GM19099 (cell line): ENCODE results near the gene NT5M.

Experiments
- POLR2A ChIP-seq: IDR thresholded peaks from 3 replicates; pipeline ENCODE4 v1.6.1; 2011; ENCODE audit warnings: low read depth; ENCODE audit not compliant: insufficient read length; ENCODE audit errors: extremely low read depth

Gene NT5M

DNA sequence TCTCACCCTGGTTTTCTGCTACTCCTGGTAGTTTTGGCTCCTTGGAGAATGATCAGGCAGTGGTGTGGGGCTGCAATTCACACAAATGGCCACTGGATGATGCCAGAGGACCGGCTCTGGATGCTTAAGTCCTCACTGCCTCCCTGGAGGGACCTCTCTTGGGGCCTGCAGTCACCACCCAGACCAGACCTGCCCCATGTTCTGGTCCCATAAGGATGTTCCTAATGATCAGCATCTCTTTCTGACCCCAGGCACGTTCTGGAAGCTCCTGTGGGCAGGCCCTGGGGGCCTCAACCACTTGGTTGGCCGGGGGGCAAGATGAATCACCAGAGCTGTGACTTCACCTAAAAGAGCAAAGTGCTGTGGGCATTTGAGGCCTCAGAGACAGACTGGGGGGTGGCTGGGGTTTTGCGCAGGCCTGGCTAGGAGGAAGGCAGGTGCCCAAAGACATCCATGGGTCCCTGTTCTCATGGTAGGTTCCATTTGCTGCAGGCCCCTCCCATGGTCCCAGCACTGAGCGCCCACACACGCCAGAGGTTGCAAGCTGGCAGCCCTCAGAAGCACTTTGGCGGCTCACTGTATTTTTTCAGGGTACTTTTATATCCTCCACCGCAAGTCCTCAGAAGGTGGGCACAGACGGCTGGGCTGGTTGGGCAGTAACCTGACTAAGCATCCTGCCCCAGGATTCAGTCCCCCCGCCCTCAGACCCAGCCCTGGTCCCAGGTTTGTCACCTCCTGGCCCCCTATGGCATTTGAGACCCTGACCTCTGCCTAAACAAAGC lies 53.2 kb downstream of the NT5M start:
- TF ChIP-seq POLR2A, result no peak

GRCh38 chr17:17356931-17357270 lies 53.7 kb downstream of the NT5M start:
- no peak for TF ChIP-seq POLR2A

DNA sequence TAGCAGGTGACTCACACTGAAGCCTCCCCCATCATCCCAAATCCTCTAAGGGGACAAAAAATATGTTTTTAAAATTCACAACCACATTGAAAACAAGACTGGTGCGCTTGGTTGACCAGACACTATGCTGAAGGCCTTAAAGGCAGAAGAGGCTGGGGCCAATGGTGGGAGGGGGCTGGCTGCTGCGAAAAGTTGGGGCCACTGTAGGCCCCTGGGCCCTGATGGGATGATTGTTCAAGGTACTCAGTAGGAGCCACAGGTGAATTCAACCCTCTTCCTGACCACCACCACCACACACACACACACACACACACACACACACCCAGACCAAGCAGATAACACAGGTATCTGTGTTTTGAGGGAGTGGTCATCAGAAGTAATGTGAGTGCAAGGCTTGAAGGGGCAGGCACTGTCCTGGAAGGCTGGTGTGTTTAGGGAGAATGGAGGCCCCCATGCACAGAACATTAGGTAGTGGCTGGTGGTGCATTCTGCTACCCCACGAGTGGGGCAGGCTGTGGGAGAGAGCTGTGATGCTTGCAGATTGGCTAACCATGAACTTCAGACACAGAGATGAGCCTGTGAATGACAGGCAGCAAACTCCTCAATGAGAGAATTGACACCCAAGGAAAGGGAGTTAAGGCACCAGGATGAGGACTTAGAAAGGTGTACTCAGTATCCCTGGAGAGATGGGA lies 55.0 kb downstream of the NT5M start:
- no peak for TF ChIP-seq POLR2A

DNA sequence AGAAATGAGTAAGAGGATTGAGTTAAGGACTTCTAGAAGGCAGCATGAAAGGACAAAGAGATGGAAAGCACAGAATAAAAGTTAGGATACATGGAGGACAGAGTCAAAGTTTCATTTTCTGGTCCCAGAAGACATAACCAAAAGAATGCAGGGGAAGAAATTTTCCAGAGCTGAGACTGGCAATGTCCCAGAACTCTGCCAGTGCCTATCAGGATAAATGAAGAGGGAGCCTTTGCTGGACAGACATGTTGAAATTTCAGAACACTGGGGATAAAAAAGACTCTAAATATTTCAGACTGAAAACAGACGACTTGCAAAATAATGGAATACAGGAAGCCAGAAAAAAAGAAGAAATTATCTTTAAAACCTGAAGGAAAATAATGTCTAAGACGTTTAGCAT lies 55.7 kb downstream of the NT5M start:
- TF ChIP-seq POLR2A, result no peak

GRCh38 chr17:17359271-17359670 lies 56.1 kb downstream of the NT5M start:
- TF ChIP-seq POLR2A, result no peak

- no peak for TF ChIP-seq POLR2A
Observed at GRCh38 chr17:17360087-17360730, 57.0 kb downstream of the NT5M start.

GRCh38 chr17:17361543-17361866 lies 58.3 kb downstream of the NT5M start:
- no peak for TF ChIP-seq POLR2A

DNA sequence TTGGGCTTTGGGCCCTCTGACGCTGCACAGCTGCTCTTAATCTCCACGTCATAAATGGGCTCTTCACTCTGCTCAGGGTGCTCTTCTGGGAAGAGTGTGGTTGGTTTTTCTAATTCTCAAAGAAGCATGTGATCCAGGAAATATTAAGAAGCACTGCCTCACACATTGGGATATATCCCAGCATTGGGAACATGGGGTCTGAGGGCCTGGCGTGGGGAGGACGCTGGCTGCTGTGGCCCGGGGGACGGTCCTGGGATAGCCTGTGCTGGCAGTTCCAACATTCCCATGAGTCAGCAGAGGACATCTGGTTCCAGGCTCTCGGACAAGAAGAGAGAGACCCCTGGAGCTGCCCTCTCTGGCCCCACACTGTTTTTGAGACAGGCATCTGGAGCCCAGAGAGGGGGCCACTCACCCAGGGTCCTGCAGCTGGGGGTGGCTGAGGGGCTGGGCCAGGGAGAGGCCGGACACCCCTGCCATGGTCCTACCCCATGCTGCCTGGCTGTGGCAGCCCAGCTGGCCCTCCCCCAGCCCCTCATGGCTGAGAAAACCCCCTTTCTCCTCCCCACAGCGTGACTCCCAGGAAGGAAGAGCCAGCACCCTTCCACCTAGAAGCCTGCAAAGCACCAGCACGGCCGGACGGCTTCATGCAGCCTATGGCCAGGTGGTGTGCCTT lies 58.8 kb downstream of the NT5M start:
- no peak for TF ChIP-seq POLR2A

- TF ChIP-seq POLR2A, result no peak
Observed at GRCh38 chr17:17362540-17362930, 59.4 kb downstream of the NT5M start.

DNA sequence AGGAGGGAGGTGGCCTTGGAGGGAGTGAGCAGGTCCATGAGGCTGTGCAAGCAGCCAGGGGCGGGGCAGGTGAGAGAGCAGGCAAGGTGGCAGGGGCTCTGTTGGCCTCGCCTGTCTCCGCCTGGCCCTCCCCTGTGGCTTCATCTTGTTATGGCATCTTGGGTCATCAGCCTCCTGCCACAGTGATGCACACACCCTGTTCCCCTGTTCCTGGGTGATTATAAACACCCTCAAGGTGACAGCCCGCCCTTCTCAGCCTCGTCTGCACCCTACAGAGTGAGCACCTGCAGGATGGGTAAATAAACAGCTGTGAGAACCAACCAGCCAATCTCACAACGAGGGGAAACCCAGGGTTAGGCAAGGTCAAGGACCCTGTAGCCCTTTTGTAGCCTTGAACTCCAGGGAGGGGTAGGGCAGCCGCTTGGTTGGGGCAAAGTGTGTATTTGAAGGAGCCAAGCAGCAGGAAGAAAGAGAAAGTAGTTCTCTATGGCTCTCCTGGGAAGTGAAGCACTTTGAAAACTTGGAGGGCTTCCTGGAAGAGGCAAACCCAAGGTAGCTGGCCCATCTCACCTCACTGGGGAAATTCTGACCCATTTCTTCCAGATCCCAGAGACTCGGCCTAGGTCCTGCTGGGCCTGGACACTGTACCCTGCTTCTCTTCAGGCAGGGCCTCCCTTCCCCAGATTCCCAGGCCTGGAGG lies 60.6 kb downstream of the NT5M start:
- TF ChIP-seq POLR2A, result no peak

DNA sequence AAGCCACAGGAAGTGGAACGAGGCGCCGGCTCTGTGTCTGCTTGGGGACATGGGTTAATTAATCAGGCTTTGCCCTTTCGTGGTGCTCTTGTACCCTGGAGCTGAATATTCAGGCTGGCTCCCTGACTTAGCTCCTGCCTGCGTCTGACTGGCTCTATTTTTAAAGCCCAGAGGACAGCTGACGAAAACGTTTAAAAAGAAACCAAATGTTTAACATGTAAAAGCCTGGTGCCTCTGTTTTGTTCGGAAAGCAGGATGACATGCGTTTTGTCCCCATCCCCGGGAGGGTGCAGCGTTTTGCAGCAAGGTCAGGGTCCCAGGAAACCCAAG lies 61.1 kb downstream of the NT5M start:
- no peak for TF ChIP-seq POLR2A

DNA sequence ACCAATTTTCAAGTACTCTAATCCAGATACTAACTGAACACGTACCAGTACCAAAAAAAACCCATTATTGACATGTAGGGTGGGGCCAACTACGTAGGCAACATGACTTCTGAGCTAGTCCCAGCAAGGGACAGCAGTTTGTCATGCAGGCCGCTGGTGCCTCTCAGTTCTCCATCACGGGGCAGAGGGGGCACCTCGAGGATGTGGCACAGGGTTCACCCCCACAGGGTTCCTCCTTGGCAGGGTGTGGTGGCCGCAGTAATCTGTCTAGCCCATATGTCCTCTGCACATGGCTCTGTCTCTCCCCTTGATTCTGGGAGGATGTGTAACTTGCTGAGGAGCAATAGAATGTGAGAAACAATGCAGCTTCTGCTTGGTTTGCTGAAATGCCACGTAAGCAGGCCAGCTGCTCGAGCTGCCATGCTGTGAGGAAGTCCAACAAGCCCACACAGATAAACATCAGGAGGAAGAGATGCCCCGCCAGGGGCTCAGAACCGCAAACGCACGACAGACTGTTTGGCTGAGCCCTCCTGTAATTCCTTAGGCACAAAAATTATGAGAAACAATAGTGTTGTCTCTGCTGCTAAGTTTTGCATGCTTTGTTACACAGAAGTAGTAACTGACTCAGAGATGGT lies 62.4 kb downstream of the NT5M start:
- no peak for TF ChIP-seq POLR2A

- no peak for TF ChIP-seq POLR2A
Observed at GRCh38 chr17:17366235-17366634, 63.1 kb downstream of the NT5M start.

DNA sequence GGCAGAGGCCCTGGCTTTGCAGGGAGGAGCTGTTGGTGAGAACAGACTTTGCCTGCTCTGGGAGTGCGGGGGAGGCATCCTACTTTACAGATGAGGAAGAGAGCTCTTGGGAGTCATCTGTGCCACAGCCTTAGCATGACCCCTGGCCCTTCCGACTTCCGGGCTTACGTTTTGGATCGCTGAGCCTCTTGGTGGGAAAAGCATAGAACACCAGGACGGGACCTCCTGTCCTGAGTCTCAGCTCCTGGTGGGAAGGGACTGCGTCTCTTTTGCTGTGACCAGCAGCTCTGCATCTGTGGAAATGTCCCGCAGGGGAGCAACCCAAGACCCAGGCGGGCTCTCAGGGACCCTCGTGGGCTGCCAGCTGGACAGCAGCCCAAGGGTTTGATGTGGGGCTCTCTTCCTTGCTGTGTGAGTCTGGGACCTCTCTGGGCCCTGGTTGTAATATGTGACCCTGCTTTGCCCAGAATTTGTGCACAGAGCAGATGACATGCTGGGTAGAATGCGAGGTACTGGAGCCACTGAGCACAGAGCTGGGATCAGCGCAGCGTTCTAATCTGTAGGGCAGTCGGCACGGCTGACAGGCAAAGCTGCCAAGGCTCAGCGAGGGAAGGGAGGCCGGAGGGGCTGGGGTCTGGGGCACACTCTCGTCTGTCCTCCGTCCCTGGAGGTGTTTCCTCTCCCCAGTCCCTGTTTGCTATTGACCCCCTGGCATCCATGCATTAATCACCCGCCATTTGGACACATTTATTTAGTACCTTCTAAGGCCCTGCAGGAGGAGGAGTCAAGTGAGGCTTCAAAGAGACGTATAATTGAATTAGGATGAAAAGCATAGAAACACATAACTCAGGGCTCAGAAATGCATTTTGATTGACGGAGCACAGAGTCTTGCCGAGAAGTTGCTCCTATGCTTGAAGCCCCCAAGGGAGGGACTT lies 64.0 kb downstream of the NT5M start:
- no peak for TF ChIP-seq POLR2A

DNA sequence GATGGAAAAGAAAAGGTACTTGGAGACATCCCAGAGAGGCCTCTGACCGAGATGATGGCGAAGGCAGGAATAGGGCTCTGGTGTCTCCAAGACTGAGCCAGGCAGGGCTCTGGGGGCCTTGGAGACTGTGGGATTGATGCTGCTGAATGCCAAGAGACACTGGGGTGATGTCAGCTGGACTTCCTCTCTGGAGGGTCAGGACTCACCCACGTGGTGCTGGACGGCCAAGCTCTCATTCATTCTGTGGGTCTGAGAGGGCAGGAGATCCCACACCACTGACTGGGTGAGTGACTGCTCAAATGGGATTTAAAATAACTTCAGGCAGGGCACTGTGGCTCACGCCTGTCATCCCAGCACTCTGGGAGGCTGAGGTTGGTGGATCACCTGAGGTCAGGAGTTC lies 64.8 kb downstream of the NT5M start:
- TF ChIP-seq POLR2A, result no peak
